Measurements from ENCODE around the gene GLYATL3.

The GLYATL3 gene

DNA sequence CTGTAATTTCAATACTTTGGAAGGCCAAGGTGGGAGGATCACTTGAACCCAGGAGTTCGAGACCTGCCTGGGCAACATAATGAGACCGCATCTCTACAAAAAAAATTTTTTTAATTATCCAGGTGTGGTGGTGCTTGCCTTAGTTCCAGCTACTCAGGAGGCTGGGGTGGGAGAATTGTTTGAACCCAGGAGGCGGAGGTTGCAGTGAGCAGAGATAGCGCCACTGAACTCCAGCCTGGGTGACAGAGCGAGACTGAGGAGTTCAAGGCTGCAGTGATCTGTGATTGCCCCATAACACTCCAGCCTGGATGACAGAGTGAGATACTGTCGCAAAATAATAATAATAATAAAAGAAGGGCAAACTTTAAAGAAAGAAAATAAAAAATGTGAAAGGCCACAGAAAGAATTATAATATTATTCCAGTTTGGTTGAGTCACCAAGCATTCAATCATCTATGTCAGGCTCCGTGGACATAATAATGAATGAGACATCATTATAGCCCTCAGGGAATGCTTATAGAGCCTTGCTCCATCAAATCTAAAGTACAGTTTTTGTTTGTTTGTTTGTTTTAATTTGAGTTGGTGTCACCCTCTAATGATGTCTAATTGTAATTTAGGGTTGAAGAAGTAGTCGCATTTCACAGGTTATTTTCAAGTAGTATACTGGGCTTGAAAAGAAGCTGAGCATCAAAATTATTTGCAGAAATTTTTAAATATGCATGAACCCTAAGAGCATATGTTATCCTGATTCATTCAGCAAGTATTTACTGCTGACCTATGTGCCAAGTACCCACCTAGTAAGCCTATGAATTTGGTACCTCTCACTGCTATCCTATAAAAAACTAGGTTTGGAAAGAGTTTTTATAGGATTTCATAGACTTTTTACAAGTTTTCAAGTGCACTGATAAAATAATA is 15.1 kb downstream of the GLYATL3 start:
- no peak for DNase-seq

DNA sequence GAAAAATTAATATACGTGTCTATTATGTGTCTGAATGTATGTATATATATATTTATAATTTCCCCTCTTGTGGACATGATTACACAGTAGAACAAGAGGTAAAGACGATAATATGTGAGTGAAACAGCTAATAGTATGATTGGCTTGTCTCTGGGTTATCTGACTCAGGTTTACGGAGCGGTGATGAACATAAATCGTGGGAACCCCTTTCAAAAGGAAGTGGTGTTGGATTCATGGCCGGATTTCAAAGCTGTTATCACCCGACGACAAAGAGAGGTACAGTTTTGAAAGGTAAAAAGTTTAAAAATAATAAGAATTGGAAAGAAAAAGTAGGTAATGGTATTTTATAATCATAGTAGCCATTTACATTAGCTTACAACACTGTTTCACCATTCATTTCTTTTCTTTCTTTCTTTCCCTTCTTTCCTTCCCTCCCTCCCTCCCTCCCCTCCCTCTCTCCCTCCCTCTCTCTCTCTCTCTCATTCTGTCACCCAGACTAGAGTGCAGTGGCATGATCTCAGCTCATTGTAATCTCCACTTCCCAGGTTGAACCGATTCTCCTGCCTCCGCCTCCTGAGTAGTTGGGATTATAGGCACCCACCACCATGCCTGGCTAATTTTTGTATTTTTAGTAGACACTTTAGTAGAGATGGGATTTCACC is 15.9 kb downstream of the GLYATL3 start:
- no peak for DNase-seq

GRCh38 chr6:49516147-49516505 is 16.4 kb downstream of the GLYATL3 start:
- DNase-seq = no peak

DNA sequence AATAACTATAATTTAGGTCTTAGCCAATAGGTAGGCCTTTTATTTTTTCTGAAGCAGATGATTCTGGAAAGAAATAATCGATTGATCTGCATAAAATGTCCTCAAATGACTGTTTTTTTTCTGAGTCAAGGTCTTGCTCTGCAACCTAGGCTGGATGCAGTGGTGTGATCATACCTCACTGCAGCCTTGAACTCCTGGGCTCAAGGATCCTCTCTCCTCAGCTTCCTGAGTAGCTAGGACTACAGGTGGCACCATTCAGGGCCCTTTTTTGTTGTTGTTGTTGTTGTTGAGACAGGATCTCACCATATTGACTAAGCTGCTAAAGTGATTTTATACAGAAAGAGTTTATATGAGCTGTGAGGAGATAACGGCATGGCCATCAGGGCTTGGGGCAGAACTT is 18.2 kb downstream of the GLYATL3 start:
- no peak for DNase-seq

GRCh38 chr6:49519660-49520059 is 19.9 kb downstream of the GLYATL3 start:
- DNase-seq = no peak

GRCh38 chr6:49522710-49523593 is 23.2 kb downstream of the GLYATL3 start:
- no peak for DNase-seq

DNA sequence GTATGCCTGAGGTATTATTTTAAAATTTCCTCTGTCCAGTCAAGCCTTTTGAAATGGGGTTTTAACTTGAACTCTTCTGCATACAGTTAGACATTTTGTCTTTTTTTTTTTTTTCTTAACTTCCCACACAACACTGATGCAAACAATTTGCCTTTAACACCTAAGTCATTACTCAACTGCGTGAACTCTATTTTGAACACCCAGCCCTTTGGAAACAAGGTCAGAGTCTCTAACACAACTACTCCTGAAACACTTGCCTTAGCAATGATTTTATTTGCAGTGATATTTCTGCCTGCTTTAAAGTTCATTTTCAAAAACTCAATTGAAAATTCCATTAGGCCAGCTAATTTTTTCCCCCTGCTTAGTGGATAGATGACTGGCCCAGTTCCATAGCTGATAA is 24.2 kb downstream of the GLYATL3 start:
- no peak for DNase-seq

DNA sequence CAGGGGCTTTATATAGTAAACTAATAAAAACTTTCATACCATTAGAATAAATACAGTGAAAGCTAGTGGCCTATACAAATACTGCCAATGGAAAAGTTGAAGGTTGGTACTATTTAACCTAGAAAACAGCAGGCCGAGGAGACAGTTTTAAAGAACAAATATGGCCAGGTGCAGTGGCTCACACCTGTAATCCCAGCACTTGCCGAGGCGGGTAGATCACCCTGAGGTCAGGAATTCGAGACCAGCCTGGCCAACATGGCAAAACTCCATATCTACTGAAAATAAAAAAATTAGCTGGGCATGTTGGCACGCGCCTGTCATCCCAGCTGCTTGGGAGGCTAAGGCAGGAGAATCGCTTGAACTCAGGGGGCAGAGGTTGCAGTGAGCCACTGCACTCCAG is 24.8 kb downstream of the GLYATL3 start:
- no peak for DNase-seq

DNA sequence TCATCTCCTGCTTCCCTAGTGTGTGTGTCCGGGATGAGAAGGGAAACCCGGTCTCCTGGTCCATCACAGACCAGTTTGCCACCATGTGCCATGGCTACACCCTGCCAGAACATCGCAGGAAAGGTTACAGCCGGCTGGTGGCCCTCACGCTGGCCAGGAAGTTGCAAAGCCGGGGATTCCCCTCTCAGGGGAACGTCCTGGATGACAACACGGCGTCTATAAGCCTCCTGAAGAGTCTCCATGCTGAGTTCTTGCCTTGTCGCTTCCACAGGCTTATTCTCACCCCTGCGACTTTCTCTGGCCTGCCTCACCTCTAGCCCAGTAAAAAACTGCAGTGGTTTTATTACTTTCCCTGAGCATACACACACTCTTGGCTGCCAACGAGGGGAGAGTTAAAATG is 26.9 kb downstream of the GLYATL3 start:
- no peak for DNase-seq

DNA sequence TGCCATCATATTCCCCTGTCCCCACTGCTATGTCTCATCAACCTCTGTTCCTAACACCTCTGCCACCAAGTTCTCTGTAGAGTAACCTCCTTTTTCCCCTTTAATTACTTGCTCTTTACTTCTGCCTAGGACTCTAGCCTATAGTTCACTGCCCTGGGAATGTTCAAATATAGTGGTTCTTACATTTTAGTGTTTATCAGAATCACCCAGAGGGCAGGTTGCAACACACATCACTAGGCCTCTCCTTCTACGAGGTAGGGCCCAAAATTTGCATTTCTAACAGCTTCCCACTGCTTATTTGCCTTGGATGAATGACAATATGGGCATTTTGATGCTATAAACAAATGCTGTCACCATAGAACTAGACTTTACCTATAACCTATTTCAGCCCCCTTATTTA is 27.6 kb downstream of the GLYATL3 start:
- DNase-seq = no peak

DNA sequence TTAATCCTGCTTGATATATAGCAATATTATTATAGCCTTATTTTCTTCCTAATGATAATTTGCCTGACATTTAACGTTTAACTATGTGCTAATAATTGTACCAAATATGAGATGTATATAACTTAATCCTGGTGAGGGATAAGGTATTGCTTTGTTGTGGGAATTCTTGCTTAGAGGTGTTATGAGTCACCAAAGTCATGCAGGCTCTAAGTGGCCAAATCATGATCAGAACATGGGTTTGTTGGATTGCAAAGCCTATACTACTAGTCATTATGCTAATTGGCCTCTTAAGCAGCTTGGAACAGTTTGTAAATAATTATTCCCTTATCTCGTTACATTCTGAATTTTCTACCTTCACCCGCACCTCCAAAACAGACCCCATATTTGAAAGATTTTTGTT is 28.8 kb downstream of the GLYATL3 start:
- DNase-seq = no peak

DNA sequence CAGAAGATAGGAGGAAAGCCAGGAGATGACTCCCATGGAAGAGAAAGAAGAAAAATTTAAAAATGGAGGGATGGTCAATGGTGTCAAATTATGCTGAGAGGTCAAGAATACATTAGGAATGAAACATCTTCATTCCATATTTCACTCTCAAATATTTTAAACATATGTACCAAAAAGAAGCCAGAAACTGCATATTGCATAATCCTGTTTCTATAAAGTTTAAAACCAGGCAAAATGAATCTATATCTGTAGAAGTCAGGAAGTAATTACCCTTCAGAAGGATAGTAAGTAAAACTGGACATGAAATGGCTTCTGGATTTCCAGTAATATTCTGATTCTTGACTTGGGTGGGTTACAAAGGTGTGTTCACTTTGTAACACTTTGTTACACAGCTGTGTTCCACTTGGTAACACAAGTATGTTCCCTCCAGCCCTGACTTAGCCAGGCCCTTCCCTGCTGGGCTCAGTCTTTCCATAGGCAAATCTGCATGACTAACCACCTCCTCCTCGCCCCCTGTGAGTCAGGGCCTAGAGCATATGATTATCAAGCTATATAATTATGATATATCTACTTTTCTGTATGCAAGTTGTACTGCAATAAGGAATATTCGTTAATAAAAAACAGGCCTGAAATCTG is 30.5 kb downstream of the GLYATL3 start:
- no peak for DNase-seq

GRCh38 chr6:49531774-49532569 is 32.2 kb downstream of the GLYATL3 start:
- DNase-seq = no peak

DNA sequence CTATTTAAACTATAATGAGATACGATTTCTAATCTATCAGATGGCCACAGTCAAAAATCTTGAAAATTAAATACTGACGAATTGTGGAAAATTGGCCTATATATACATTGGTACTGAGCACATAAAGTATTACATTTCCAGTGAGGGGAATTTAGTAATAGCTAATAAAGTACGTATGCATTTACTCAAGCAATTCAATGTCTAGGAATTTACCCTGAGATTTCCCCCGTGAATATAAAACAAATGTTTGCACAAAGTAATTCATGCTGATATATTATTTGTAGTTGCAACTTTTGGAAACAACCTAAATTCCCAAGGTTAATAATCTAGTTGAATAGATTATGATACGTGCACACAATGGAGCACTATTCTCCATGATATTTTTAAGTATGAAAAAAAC is 36.1 kb downstream of the GLYATL3 start:
- DNase-seq = no peak

- no peak for DNase-seq
Measured at GRCh38 chr6:49539102-49539501, 39.4 kb downstream of the GLYATL3 start.

DNA sequence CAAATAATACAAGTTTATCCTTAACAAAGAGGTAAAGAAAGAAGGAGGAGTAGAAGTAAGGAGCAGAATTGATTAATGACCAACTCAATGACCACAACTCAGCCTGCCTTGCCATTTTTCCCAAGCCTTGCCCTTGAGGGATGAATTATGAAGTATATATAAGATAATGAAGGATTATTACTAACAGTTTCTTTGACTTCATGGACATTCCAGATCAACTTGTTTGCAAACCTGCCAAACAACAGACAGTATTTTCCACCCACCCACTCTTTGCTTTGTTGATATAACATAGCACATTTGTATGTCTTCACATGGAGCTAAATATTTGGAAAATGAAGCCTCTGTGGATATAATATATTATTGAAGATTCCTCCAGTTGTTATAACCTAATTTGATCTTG is 40.9 kb downstream of the GLYATL3 start:
- DNase-seq = no peak

- DNase-seq = no peak
Measured at GRCh38 chr6:49541210-49541724, 41.5 kb downstream of the GLYATL3 start.

DNA sequence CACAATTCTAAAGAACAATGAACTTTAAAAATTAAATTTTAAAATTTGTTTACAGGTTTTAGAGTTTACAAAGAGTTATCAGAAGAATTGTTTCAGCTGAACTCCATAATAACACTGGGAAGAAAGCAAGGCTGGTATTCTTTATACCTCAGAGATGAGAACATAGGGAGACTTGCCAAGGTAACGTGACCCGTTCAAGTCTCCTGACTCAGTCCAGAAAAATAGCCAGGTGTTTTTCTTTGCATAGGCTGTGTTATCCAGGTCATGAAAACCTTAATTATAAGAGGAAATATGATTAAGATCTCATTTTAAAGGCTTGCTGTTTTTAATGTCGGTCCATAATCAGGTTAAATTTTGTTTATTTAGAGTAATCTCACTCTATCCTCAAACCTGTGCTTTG is 42.2 kb downstream of the GLYATL3 start:
- DNase-seq = no peak

- no peak for DNase-seq
Measured at GRCh38 chr6:49543087-49543858, 43.5 kb downstream of the GLYATL3 start.

- DNase-seq = no peak
Measured at GRCh38 chr6:49546331-49546730, 46.6 kb downstream of the GLYATL3 start.
